ENCODE data around the gene MCTP1. TPM values are rescaled to one million over a fixed set of nuclear protein-coding genes. Genes with fewer than 3 reads are reported as not detected.
"Not testable (repeated sequence)": the region's sequence is repeated elsewhere in the genome, so short reads cannot be mapped to it uniquely, and the experiment has no call there.

Gene MCTP1
- total RNA-seq, 4 donors from 2014 or later, result 3.3 to 31.4 (median 13.4) TPM

DNA sequence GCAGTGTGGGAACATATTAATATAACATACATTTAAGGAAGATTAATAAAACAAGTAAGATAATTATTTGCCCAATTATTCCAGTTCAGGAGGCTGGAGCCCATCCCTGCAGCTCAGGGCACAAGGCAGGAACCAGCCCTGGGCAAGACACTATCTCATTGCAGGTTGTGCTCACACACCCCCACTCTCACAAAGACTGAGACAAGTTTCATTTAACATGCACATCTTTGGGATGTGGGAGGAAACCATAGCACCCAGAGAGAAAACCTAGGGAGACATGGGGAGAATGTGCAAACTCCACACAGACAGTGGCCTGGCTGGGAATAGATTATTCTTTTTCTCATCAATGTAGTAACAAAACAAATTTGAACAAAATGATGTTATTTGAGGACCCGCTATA lies 279.1 kb downstream of the MCTP1 start:
- Histone ChIP-seq H3K27ac (no peak overlapping the region), H3K4me1 (no peaks in the 10 kb centered on the region), H3K4me3 (no peak overlapping the region), H3K9me3 (peaks cover 3% of the 10 kb centered on the region in 2 donors), H3K36me3 (no peaks in the 10 kb centered on the region), H3K27me3 (no peaks in the 10 kb centered on the region)
- in situ Hi-C loops (cut with MboI; ENCODE audit: low pct_ligation_motif_present in 1 of 4, low pct_unique_long_range_greater_than_20kb in 1 of 4, low sequenced_read_pairs in 3 of 4), result no loop called here
- intact Hi-C loops (cut with DNase I; ENCODE audit: low total_unique reads), result no loop called here
- TF ChIP-seq POLR2AphosphoS5 (IDR thresholded peaks at IDR 0.05) (no peak), EP300 (IDR thresholded peaks at IDR 0.05; ENCODE audit: low read depth) (no peak), POLR2A (IDR thresholded peaks at IDR 0.05) (no peak)
- TF ChIP-seq, protein P1, sequence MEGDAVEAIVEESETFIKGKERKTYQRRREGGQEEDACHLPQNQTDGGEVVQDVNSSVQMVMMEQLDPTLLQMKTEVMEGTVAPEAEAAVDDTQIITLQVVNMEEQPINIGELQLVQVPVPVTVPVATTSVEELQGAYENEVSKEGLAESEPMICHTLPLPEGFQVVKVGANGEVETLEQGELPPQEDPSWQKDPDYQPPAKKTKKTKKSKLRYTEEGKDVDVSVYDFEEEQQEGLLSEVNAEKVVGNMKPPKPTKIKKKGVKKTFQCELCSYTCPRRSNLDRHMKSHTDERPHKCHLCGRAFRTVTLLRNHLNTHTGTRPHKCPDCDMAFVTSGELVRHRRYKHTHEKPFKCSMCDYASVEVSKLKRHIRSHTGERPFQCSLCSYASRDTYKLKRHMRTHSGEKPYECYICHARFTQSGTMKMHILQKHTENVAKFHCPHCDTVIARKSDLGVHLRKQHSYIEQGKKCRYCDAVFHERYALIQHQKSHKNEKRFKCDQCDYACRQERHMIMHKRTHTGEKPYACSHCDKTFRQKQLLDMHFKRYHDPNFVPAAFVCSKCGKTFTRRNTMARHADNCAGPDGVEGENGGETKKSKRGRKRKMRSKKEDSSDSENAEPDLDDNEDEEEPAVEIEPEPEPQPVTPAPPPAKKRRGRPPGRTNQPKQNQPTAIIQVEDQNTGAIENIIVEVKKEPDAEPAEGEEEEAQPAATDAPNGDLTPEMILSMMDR (IDR thresholded peaks at IDR 0.05), result no peak
- WGBS, 2 donors (ENCODE audit: low coverage in 1 of 2), result 90 to 94% methylated on average over 1 of the region's 1 CpG
- DNase-seq, result no peak

DNA sequence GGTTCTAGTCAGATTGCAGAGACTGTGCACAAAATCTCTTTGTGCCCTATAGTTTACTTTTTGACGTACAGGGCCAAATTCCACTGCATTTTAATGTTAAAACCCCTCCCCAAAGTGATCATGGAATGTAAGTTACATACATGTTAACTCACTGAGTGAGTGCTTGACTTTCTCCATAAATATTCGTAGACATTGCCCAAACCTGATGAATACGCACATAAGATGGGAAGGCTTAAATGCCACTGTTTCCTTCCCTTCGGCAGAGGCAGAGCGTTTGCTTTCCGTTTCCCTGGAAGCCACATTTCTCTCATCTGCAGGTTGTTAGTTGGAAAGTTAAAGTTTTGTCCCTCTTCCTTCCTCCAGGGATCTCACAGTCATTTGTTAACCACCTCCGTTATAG lies 286.2 kb downstream of the MCTP1 start:
- no peak for TF ChIP-seq EP300 (IDR thresholded peaks at IDR 0.05; ENCODE audit: low read depth)
- TF ChIP-seq POLR2AphosphoS5 (IDR thresholded peaks at IDR 0.05), result no peak
- 41 to 49% methylated on average over 7 of the region's 7 CpGs for WGBS, 2 donors (ENCODE audit: low coverage in 1 of 2)
- in situ Hi-C loops (cut with MboI; ENCODE audit: low pct_ligation_motif_present in 1 of 4, low pct_unique_long_range_greater_than_20kb in 1 of 4, low sequenced_read_pairs in 3 of 4), result no loop called here
- H3K27me3 ChIP-seq, result no peaks in the 10 kb centered on the region
- no peaks in the 10 kb centered on the region for H3K4me1 ChIP-seq
- no peaks in the 10 kb centered on the region for H3K36me3 ChIP-seq
- no peak overlapping the region for H3K27ac ChIP-seq
- DNase-seq, result no peak
- no peak overlapping the region for H3K4me3 ChIP-seq
- no peaks in the 10 kb centered on the region for H3K9me3 ChIP-seq
- intact Hi-C loops (cut with DNase I; ENCODE audit: low total_unique reads), result no loop called here

DNA sequence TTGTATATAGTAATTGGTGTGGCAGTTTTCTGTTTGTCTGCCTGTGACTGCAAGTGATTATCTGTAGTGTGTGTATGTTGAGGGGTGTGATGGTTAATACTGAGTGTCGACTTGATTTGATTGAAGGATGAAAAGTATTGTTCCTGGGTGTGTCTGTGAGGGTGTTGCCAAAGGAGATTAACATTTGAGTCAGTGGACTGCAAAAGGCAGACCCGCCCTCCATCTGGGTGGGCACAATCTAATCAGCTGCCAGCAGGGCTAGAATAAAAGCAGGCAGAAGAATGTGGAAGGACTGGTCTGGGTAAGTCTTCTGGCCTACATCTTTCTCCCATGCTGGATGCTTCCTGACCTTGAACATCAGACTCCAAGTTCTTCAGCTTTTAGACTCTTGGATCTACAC lies 290.4 kb downstream of the MCTP1 start:
- H3K27me3 ChIP-seq; H3K9me3 ChIP-seq; in situ Hi-C loops (cut with MboI; ENCODE audit: low pct_ligation_motif_present in 1 of 4, low pct_unique_long_range_greater_than_20kb in 1 of 4, low sequenced_read_pairs in 3 of 4); intact Hi-C loops (cut with DNase I; ENCODE audit: low total_unique reads); DNase-seq; H3K27ac ChIP-seq; H3K36me3 ChIP-seq; H3K4me1 ChIP-seq; H3K4me3 ChIP-seq: not testable (repeated sequence)
- WGBS, 2 donors (ENCODE audit: low coverage in 1 of 2), result 76 to 80% methylated on average over 1 to 2 of the region's 2 CpGs

DNA sequence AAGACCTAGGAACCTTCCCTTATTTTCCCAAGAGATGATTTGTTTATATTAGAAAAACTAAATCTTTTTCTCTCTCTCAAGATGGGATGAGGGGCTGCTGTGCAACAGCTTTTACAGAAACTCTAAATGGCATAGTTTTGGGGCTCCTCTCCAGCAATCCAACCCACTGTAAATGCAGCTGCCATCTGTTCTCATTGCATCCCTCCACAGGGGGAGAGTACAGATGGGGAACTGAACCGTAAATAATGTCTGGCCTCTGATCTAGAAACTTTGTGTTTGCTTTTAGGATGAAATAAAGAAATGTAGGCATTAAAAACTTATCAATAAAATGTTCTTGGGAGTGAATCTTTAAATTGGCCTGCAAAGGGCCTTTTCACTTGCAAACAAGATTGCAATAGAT lies 291.4 kb downstream of the MCTP1 start:
- no peak for DNase-seq
- TF ChIP-seq POLR2A (IDR thresholded peaks at IDR 0.05), result no peak
- TF ChIP-seq, protein P1 (IDR thresholded peaks at IDR 0.05), result no peak
- TF ChIP-seq POLR2AphosphoS5 (IDR thresholded peaks at IDR 0.05), result no peak
- TF ChIP-seq EP300 (IDR thresholded peaks at IDR 0.05; ENCODE audit: low read depth), result no peak
- in situ Hi-C loops (cut with MboI; ENCODE audit: low pct_ligation_motif_present in 1 of 4, low pct_unique_long_range_greater_than_20kb in 1 of 4, low sequenced_read_pairs in 3 of 4) (no loop called here), intact Hi-C loops (cut with DNase I; ENCODE audit: low total_unique reads) (no loop called here)
- H3K27ac ChIP-seq, result no peak overlapping the region
- no peaks in the 10 kb centered on the region for H3K9me3 ChIP-seq
- no peak overlapping the region for H3K4me3 ChIP-seq
- WGBS, 2 donors (ENCODE audit: low coverage in 1 of 2), result 65 to 100% methylated on average over 1 of the region's 1 CpG
- no peaks in the 10 kb centered on the region for H3K4me1 ChIP-seq
- no peaks in the 10 kb centered on the region for H3K36me3 ChIP-seq
- H3K27me3 ChIP-seq, result no peaks in the 10 kb centered on the region

DNA sequence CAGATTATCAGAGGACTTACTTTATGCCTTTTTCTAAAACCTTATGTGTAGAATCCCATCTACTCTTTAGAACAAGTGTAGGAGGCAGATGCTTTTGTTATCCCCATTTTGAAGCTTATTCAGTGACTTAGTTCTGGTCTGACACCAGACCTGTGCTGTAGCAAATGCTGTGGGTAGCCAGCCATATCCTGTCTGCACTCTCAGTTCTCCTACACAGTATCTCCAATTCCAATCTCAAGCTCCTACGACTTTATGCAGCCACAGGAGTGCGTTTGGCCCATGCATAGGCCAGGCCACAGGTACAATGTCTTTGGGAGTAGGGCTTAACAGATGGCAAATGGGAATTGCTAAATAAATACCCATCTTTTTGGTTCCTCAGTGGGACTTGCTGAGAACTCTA lies 292.6 kb downstream of the MCTP1 start:
- WGBS, 2 donors (ENCODE audit: low coverage in 1 of 2), result 67 to 90% methylated on average over 2 of the region's 2 CpGs
- Histone ChIP-seq H3K4me1 (no peaks in the 10 kb centered on the region), H3K27ac (no peak overlapping the region), H3K27me3 (no peaks in the 10 kb centered on the region), H3K4me3 (no peak overlapping the region), H3K36me3 (no peaks in the 10 kb centered on the region), H3K9me3 (no peaks in the 10 kb centered on the region)
- intact Hi-C loops (cut with DNase I; ENCODE audit: low total_unique reads) (no loop called here), in situ Hi-C loops (cut with MboI; ENCODE audit: low pct_ligation_motif_present in 1 of 4, low pct_unique_long_range_greater_than_20kb in 1 of 4, low sequenced_read_pairs in 3 of 4) (no loop called here)
- no peak for DNase-seq
- TF ChIP-seq EP300 (IDR thresholded peaks at IDR 0.05; ENCODE audit: low read depth), result no peak
- TF ChIP-seq, protein P1 (IDR thresholded peaks at IDR 0.05), result no peak
- no peak for TF ChIP-seq POLR2A (IDR thresholded peaks at IDR 0.05)
- TF ChIP-seq POLR2AphosphoS5 (IDR thresholded peaks at IDR 0.05), result no peak

Data from transverse colon (tissue), 4 donors.